NCI-H510A treated with DMSO at 0.1 percent for 48 hours (cell line): ENCODE measurements around the gene SNX24.

Experiments used
- DNase-seq: peaks from one replicate; lab custom pipeline; 2025; lab: John Stamatoyannopoulos, UW

The SNX24 gene

DNA sequence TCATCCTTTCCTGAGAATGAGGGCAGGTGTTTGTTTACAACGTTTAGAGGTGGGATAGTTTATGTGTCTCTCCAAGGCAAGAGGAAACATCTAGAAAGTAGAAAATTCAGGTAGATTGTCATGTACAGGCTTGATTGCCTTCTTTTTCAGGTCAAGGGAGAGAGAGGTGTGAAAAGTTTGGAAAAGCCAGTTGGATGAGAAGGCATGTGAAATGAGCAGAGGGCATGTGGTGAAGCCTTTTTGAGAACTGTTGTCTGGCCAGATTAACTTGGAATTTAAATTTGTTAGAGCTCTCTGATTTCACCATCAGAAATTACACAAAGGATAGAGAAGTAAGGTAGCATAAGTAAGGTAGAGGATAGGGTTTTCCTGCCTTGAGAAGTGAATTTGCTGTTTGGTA, 74.6 kb downstream of the SNX24 start:
- no peak for DNase-seq

DNA sequence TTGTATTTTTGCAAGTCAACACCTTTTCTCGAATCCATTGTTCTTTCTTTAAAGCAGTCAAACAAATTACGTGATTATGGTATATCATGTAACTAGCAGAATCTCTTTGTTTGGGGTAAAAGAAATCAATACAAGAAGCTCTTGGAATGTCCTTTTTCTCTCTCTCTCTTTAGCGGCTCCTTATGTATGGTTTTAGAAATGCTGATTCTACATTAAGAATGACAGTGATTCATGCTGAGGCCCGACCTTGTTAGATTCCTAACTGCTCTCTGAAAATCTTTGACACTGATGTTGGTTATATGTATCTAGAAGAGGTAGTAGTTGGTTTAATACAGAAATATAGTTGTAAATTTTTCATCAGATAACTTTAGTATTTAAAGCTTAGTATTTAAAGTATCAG, 76.4 kb downstream of the SNX24 start:
- DNase-seq, result no peak

DNA sequence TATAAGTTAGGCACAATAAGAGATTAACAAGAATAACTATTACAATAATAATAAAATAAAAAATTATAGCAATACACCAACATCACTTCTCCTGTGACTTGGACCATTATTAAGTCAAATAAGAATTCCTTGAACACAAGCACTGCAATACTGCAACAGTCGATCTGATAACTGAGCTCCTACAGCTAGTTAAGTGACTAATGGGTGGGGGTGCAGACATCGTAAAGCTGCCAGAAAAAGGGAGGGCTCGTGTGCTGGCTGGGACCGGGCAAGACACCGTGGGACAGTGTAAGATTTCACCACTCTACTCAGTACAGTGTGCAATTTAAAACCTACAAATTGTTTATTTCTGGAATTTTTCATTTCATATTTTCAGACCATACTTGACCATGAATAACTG, 78.8 kb downstream of the SNX24 start:
- no peak for DNase-seq

DNA sequence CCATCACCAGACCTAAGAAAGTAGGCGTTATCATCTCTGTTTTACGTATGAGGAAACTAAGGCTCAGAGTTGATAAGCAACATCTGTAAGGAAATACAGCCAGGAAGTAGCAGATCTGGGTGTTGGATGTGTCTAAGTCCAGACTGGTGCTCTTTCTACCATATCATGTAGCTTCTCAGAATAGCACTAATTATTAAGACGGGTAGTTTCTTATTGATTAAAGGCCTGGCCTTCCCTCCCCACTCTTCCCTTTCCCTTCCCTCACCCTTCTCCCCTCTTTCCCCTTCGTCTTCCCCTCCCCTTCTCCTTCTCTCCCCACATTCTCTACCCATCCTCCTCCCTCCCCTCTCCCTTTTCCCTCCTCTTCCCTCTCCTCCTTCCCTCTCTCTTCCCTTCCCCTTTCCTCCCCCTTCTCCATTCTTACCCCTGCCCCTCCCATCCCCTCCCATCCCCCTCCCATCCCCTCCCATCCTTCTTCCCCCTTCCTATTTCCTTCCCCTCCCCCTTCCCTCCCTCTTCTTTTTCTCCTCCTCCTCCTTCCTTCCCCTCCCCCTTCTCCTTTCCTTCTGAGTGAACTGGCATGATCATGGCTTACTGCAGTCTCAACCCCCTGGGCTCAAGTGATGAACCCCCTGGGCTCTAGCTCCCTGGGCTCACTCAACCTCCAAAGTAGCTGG, 79.4 kb downstream of the SNX24 start:
- DNase-seq, result no peak

DNA sequence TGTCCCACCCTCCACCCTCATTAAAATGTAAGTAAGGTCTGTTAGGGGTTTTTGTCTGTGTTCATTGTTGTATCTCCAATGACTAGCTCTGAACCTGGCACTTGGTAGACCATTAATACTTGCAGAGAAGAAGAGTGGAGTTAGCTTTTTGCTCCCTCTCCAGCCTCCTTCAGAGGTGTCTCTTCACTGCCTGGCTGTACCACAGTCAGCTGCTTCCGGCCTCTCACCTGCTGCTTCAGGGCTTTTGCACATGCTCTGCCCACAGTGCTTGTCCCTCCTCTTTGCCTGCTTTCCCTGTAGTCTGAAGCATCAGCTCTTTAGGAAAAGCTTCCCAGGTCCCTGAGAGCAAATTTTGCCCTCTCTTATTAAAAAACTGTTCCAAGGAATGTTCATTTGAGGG, 83.6 kb downstream of the SNX24 start:
- peak; percentile 15 for DNase-seq

DNA sequence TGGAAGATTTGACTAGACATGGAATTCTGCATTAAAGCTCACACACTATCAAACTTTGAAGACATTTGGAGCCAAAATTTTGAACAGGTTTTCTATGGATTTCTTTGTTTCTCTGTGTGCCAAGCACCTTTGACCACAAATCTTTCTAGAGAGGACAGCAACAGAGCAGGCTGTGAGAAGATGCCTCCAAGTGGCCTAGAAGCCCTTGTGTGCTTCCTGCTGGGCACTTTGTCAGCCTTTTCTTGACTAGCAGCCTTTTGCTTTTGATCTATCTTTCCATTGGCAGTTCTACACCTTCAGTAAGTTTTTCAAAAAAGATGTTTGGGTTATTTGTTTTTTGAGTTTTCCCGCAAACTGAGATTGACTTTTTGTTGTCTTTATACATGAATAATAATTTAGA, 84.6 kb downstream of the SNX24 start:
- no peak for DNase-seq

DNA sequence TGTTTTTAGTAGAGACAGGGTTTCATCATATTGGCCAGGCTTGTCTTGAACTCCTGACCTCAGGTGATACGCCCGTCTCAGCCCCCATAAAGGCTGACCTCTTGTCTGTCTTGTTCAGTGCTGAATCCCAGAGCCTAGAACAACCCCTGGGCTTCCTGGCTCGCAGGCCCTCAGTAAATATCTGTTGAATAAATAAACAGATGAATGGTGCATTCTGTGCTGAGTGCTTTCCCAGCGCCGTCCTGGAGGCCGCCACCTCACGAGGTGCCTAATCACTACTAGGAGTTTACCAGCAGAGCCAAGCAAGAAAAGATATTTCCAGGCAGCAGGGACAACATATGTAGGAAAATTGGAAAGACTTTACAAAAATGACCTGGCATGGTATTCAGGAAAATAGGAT, 88.5 kb downstream of the SNX24 start:
- no peak for DNase-seq

DNA sequence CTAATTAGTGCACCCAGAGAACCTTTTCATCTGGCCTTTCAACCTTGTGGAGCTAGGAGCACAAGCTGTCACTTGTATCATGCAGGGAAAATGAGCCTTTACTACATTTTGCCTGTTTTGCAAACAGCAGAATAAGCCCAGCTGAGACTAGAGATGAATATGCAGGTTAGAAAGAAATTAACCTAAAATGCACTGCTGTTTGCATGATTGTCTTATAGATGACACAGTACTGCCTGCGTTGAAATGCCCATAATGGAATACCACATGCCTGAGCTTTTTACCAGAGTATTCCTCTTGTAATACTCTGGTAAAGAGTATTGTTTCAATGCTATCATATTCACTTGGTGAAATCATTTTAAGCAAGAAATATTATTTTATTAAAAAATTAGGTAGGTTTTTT, 90.7 kb downstream of the SNX24 start:
- DNase-seq, result no peak

DNA sequence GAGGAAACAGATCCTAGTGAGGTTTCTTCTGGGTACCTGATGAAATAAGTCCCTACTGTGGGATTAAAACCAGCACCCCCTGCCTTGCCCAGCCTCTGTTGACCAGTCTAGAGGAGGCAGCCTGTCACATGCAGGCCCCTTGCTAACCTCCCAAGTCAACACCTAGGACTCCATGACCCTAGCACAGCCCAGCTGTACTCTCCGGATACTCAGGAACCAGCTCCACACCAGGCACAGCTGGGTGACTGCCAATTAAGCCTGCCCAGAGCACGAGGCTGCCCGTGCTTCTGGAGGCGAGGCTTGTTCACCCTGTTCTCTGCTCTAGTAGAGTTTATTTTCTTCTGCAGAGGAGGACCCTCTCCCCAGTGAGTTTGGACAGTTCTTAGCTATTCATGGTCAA, 92.5 kb downstream of the SNX24 start:
- DNase-seq, result no peak

DNA sequence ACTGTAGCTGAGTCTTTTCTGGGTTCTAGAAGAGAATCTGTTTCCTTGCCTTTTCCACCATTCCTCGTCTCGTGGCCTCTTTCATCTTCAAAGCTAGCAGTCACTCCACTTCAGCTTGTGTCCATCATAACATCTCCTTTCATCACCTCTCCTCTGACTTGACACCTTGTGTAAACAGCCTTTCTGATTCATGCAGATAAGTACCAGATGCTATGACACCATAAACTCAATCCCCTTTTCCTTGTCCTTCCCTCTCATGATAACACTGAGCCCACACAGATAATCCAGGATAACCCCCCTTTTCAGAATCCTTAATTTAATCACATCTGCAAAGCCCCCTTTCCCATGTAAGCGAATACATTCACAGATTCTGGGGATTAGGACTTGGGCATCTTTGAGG, 95.5 kb downstream of the SNX24 start:
- peak; percentile 60 for DNase-seq

DNA sequence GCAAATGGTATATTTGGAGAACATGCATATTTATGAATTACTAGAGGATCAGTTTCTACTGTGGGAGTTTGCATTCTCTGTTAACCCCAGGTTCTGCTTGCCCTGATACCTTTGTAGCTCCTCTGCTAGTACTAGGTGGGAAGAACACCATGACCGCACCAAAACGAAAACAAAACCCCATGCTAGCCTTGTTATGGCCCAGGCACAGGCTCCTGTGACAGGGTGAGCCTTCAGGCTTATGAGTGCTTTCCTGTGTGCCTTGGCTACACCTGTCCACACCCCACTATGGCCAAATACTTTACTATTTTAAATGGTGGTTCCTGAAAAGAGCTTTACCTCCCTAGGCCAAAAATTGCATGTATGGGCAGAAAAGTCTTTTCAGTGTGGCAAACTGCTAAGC, 96.3 kb downstream of the SNX24 start:
- DNase-seq, result no peak

DNA sequence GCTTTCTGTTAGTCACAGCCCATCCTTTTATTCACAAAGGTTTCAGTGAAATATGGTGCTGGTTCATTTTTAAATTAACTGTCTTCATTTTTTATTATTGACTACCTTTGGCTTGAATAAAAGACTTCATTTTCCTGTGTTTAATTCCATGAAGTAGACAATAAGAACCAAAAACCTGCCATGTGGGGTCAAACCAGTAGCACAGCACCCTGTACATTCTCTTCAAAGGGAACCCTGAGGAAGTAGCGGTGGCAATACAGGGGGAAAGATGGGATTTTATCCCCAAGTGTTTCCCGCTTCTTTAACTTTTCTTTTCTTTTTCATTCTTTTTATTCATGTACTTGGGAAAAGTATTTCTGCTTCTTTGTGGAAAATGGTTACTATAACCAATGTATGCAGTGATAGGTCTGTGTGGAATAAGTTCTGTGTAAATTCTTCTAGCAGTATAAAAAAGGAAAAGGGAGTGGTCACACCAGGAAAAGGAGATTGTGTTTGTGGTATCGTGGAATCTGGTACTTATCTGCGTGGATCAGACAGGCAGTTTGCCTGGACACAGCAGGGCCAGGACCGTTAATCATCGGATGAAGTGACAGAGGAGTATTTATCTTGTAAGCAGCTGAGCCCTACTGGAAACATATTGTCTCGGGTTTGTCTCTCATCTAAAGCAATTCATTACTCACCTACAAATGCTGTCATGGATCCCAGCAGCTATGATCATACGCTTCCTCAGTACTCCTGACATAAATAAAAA, 96.9 kb downstream of the SNX24 start:
- peak; percentile 29 for DNase-seq

DNA sequence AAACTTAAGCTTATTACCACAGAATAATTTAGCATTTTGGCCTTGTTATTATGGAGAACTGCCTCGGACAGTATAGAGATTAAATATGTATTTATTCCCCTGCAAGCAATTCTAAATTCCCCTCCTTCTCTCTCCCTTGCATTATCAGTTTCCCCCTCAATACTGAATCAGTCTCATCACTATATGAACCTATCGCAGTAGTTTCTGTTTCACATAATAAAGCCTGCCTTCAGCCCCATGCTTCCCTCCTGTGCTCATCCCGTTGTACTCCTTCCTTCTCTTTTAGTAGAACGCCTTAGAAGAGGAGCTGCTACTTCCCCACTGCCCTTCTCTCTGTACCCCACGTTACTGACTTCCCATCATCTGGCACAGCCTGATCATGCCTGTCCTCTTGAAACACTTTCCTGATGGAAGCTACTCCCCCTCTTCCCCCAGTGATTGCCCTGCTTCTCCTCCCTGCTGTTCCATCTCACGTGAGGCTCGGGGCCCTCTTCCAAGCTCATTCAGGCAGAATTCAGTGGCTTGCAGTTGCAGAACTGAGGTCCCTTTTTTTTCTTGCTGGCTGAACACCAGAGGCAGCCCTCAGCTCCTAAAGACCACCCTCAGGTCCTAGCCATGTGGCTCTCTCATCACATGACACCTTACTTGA, 97.8 kb downstream of the SNX24 start:
- DNase-seq, result no peak

DNA sequence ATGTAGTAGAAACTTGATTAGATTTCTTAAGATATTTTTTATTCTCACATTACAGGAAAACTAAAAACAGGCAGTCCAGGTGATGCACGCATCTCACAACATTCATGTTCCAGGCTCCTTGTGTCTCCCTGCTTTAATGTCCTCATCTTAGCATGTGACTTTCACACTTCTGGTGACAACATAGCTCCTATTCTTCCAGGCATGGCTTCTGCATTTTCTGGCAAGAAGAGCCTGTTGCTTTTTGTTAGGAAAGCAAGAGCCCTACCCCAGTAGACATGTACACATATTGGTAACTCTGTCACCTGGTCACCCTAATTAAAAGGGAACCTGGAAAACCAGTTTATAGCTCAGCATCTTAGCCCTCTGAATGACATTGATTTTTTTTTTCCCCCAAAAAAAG, 98.6 kb downstream of the SNX24 start:
- DNase-seq, result no peak

DNA sequence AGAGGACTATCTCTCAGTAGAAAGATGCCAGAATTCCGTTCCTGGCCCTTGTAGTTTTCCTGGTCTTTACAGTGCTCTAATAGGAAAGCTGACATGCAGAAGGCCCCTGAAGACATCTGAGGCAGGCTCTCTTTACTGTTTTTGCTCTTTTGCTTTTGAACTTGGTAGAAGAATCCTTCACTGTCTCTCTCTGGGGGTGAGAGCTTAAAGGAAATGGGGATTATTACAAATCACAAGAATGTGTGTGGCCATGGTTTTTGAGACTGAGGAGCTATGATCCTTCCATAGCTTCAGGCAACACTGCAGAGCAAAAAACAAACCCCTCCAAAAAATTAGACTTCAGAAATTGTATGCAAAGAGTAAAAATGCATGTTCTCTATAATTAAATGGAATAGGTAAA, 102.0 kb downstream of the SNX24 start:
- no peak for DNase-seq

DNA sequence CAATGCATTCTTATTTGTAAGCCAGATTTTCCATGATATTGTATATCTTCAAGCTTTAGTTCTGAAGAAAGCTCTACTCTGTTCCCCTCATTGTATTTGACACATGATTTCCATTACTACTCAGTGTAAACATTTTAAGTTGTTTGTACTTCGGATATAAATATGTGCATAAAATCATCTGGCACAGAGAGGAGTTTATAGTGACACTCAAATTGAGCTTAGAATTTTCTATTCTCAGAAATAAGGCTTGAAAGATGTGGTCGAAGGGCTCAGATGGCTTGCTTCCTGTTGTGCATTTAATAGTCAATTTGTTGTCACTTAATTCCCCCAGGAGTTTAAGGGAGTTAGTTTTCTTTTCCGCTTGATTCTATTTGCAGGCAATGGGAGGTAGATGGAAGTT, 102.4 kb downstream of the SNX24 start:
- DNase-seq, result no peak

DNA sequence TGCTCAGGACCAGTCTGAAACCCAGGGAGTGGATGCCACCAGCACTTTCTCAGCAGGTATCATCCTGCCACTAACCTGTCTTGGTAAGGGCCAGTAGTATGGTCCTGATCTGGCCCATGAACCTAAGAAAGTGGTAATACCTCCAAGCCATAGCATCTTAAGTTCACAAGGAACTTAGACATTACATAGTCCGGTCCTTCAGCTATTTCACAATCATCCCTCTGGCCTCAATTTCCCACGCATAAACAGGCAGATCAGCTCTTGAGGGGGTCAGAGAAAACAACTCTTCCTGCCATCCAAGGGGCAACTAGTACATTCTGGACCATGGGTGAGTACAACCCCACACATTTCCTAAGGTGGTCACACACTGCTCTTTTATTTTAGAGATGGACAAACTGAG, 102.9 kb downstream of the SNX24 start:
- DNase-seq, result no peak

DNA sequence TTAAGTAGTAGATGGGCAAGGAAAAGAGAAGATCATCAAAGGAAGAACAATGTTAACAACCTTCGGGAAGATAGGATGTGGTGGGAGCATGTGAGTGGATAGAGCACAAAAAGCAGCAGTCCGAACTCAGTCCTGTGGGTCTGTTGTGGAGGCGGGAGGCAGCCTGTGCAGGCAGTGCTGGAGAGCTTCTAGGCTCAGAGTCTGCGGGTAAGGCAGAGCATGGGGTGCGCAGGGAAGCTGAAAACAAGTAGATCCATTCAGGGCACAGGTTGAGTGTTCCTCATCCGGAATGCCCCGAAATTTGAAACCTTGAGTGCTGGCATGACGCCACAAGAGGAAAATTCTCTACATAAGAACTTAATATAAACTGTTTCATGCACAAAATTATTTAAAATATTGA, 106.2 kb downstream of the SNX24 start:
- DNase-seq, result no peak

DNA sequence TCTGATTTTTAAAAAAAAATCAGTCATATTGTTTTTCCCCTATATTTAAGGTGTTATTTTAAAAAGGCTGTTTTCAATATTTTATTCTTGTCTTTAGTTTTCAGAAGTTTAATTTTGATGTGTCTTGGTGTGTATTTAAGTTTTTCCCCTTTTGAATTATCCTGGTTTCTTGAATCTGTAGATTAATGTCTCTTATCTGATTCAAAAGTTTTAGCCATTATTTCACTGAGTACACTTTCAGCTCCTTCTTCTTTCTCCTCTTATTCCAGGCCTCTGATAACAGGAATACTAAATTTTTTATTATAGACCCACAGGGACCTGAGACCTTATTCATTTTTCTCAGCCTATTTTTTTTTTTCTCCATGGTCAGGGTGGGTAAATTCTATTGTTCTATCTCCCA, 109.3 kb downstream of the SNX24 start:
- no peak for DNase-seq

DNA sequence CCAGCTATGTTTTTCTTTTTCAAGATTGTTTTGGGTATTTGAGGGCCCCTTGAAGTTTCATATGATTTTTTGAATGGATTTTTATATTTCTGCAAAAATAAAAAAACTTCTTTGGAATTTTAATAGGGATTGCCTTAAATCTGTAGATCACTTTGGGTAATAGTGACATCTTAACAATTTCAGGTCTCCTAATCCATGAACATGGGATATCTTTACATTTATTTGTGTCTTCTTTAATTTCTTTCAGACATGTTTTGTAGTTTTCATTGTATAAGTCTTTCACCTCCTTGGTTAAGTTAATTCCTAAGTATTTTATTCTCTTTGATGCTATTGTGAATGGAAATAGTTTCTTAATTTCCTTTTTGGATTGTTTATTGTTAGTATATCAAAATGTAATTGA, 112.0 kb downstream of the SNX24 start:
- no peak for DNase-seq

DNA sequence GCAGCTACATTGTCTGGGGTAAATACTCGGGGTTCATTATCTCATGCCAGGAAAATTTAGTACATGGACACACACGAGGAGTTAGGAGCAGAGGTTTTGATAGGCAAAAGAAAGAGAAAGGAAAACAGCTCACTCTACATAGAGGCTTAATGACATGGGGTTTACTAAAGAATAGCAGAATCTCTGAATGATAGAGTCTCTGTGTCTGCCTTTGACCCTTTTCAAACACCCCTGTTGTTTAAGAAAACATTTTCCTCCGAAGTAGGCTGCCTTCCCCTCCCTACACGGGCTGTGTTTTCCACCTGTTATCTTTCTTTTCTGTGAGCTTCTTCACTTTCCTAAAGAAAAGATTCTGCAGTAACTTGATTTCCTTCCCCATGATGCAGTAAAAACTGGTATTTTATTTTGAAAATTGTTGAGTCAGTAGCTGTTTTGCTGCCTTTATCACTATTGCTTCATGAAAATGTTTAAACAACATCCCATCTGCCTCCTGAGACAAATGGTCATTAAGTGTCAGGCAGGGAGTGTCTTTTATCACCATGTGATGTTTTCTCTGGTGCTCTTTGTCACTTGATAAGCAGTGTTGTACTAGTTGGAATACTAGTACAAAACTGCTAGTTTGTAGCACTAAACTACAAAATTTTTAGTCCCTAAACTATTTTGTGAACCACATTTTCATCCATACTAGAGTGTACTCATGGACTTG, 114.5 kb downstream of the SNX24 start:
- DNase-seq, result no peak

DNA sequence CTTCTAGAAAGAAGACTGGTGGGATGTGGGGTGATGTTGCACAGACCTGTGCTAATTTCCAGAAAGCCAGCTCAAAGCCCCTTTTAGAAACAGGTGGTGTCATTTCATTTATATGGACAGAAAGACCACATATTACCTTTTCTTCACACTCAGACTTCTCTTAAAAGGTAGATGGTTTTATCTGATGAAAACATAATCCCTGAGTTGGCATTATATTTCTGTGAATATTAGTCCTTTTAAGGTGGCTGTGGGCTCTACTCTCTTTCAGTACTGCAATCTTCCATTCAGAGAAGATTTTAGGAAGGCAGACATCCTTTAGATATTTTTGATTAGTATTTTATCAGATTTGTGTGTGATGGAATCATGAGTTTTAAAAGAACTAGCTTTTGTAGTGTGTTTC, 117.9 kb downstream of the SNX24 start:
- no peak for DNase-seq

DNA sequence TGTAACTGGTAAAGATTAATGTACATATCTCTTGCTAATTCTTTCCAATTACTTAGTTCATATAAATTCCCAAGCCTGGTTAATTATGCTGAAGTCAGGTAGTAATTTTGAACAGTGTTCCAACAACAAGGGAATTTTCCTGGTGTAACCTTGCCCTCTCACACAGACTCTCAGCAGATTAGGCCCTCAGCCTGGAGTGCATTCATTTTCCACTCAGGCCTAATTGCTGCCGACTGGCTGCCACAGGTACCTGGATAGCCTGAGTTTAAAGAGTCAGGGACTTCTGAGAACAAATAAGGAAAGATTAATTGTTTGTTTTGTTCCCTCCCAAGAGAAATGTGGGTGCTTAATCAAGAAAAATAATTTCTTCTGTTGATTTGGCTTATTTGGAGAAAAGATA, 119.7 kb downstream of the SNX24 start:
- peak; percentile 11 for DNase-seq
